PC-9 (cell line): Measurements from ENCODE around the gene MYO5A.

Source experiments
- CTCF ChIP-seq: fragments of 200-600 bp; sonication (generic); conservative IDR thresholded peaks from 2 replicates; pipeline ENCODE4 v1.6.1; 2017; ENCODE audit warnings: mixed run types, antibody characterized with exemption, mild to moderate bottlenecking, moderate library complexity
- EZH2 ChIP-seq: fragments of 200-600 bp; sonication (generic); IDR thresholded peaks from 2 replicates; pipeline ENCODE4 v1.8.0; 2017; ENCODE audit warnings: antibody characterized with exemption, low read depth

- TF ChIP-seq EZH2 (no peak), CTCF (no peak)
Observed at GRCh38 chr15:52385670-52386069, 143.0 kb downstream of the MYO5A start.
